Gastrocnemius medialis (tissue), 4 donors: ENCODE measurements around the gene ADGRD1. TPM values are rescaled to one million over a fixed set of nuclear protein-coding genes. Genes with fewer than 3 reads are reported as not detected.

Experiments
- ATAC-seq, 2 donors: fragments of 150-250 bp; one replicate each; pipeline ENCODE4 v1.9.1; 2016
- DNase-seq, 2 donors: peaks; one replicate each; pipeline ENCODE4 v3.0.0-alpha.2; 2019
- H3K27ac ChIP-seq, 4 donors: fragments of 200-600 bp; sonication (generic); 1 replicate in 1 of 4; 2 replicates in 3 of 4; pipeline ENCODE4 v1.5.1; 2016 to 2018; ENCODE audit warnings: mild to moderate bottlenecking in 2 of 4, moderate library complexity in 1 of 4
- H3K27me3 ChIP-seq, 3 donors: fragments of 200-600 bp; sonication (generic) in 2 of 3; 1 replicate in 1 of 3; 2 replicates in 2 of 3; pipeline versions ENCODE4 v1.5.1 to v1.6.0; 2016 to 2019; ENCODE audit warnings: mild to moderate bottlenecking in 1 of 3, moderate library complexity in 1 of 3
- H3K36me3 ChIP-seq, 2 donors: fragments of 200-600 bp; sonication (generic) in 1 of 2; one replicate each; pipeline ENCODE4 v1.5.1; 2017 to 2018
- H3K4me1 ChIP-seq, 2 donors: fragments of 200-600 bp; sonication (generic) in 1 of 2; one replicate each; pipeline ENCODE4 v1.5.1; 2016 to 2017; ENCODE audit warnings: mild to moderate bottlenecking in 2 of 2
- H3K4me3 ChIP-seq, 4 donors: fragments of 200-600 bp; sonication (generic) in 3 of 4; 1 replicate in 1 of 4; 2 replicates in 3 of 4; pipeline ENCODE4 v1.5.1; 2016 to 2019; ENCODE audit warnings: mild to moderate bottlenecking in 2 of 4
- H3K9me3 ChIP-seq, 3 donors: fragments of 200-600 bp; sonication (generic) in 2 of 3; 1 replicate in 1 of 3; 2 replicates in 2 of 3; pipeline ENCODE4 v1.5.1; 2016 to 2019
- CTCF ChIP-seq, 5 experiments: fragments of 450-650 bp in 3 of 5; fragments of 200-600 bp in 2 of 5; sonication (generic) in 2 of 5; IDR thresholded peaks in 4 of 5; conservative IDR thresholded peaks in 1 of 5; 1 replicate in 4 of 5; 2 replicates in 1 of 5; pipeline ENCODE4 v1.5.1; 2016 to 2019; ENCODE audit warnings: antibody characterized with exemption in 5 of 5, mild to moderate bottlenecking in 3 of 5, moderate library complexity in 3 of 5
- POLR2A ChIP-seq, 2 donors: fragments of 450-650 bp; IDR thresholded peaks; one replicate each; pipeline ENCODE4 v1.6.1; 2017; ENCODE audit warnings: antibody characterized with exemption in 2 of 2, mild to moderate bottlenecking in 2 of 2, moderate library complexity in 2 of 2
- in situ Hi-C, 4 donors: fragments of 200-750 bp; cut with MboI; loops; one replicate each; pipeline versions ENCODE4 v1.15.0 to v1.8.0; 2017; ENCODE audit warnings: low sequenced_read_pairs in 4 of 4
- intact Hi-C: fragments of 100-400 bp; cut with DNase I; formaldehyde crosslinking; loops from one replicate; pipeline ENCODE4 v1.15.1; 2023; ENCODE audit warnings: low total_unique reads
- total RNA-seq, 4 donors: library from RNA; depleted of rRNA; stranded (reverse); fragments of >200 nt; gene quantifications; one replicate each; pipeline versions ENCODE4 v1.1.0 to v1.2.3, GENCODE V29; 2016

ADGRD1 gene
- total RNA-seq, 4 donors from 2014 or later: 5.3 to 9.6 (median 8.2) TPM

GRCh38 chr12:131044760-131045381 lies 91.2 kb downstream of the ADGRD1 start:
- H3K9me3 ChIP-seq: no peaks in the 10 kb centered on the region
- H3K4me1 ChIP-seq: peaks cover 5 to 7% of the 10 kb centered on the region in 2 donors
- ATAC-seq (no peak), DNase-seq (no peak)
- H3K27me3 ChIP-seq: no peaks in the 10 kb centered on the region
- no peak overlapping the region for H3K4me3 ChIP-seq
- intact Hi-C loops (no loop called here), in situ Hi-C loops (no loop called here)
- no peak overlapping the region for H3K27ac ChIP-seq
- TF ChIP-seq POLR2A (IDR thresholded peaks at IDR 0.05): no peak
- H3K36me3 ChIP-seq: no peaks in the 10 kb centered on the region

GRCh38 chr12:131045705-131046460 lies 92.2 kb downstream of the ADGRD1 start:
- in situ Hi-C loops (no loop called here), intact Hi-C loops (no loop called here)
- Histone ChIP-seq H3K4me3 (no peak overlapping the region), H3K27ac (no peak overlapping the region), H3K36me3 (no peaks in the 10 kb centered on the region), H3K4me1 (peaks cover 5 to 8% of the 10 kb centered on the region in 2 donors), H3K27me3 (no peaks in the 10 kb centered on the region), H3K9me3 (no peaks in the 10 kb centered on the region)
- no peak for ATAC-seq
- TF ChIP-seq CTCF (IDR thresholded peaks at IDR 0.05 in 4 of 5, conservative IDR thresholded peaks at IDR 0.05 in 1 of 5): no peak
- no peak for TF ChIP-seq POLR2A (IDR thresholded peaks at IDR 0.05)
- DNase-seq: no peak

- Histone ChIP-seq H3K27me3 (no peaks in the 10 kb centered on the region), H3K36me3 (no peaks in the 10 kb centered on the region), H3K9me3 (no peaks in the 10 kb centered on the region), H3K4me1 (peaks cover 5 to 8% of the 10 kb centered on the region in 2 donors), H3K27ac (peak overlapping the region in 1 of 4 donors; percentile 37), H3K4me3 (no peak overlapping the region)
- DNase-seq: peak in 1 of 2 donors; percentile 25
- intact Hi-C loops: no loop called here
- in situ Hi-C loops: no loop called here
- TF ChIP-seq POLR2A (IDR thresholded peaks at IDR 0.05): no peak
- TF ChIP-seq CTCF (IDR thresholded peaks at IDR 0.05 in 4 of 5, conservative IDR thresholded peaks at IDR 0.05 in 1 of 5): no peak
- peak; percentile 24 to 33 for ATAC-seq
These were observed 93.4 kb downstream of the ADGRD1 start for GRCh38 chr12:131046813-131047788.

- intact Hi-C loops (no loop called here), in situ Hi-C loops (no loop called here)
- Histone ChIP-seq H3K4me3 (no peak overlapping the region), H3K9me3 (no peaks in the 10 kb centered on the region), H3K4me1 (peaks cover 5 to 8% of the 10 kb centered on the region in 2 donors), H3K27me3 (no peaks in the 10 kb centered on the region), H3K27ac (peak overlapping the region in 1 of 4 donors; percentile 37), H3K36me3 (no peaks in the 10 kb centered on the region)
- DNase-seq (no peak), ATAC-seq (peak in 1 of 2 donors; percentile 17)
- no peak for TF ChIP-seq POLR2A (IDR thresholded peaks at IDR 0.05)
- no peak for TF ChIP-seq CTCF (IDR thresholded peaks at IDR 0.05 in 4 of 5, conservative IDR thresholded peaks at IDR 0.05 in 1 of 5)
These were observed 94.3 kb downstream of the ADGRD1 start for GRCh38 chr12:131047789-131048610.
